Breast epithelium (tissue), 3 donors: ENCODE data around the gene FNDC11.

Experiments
- POLR2A ChIP-seq: fragments of 450-650 bp; IDR thresholded peaks from one replicate; pipeline ENCODE4 v1.6.1; 2016; ENCODE audit warnings: antibody characterized with exemption, mild to moderate bottlenecking, moderate library complexity
- POLR2AphosphoS5 ChIP-seq, 3 donors: sonication (generic); formaldehyde crosslinking; IDR thresholded peaks; one replicate each; pipeline ENCODE4 v1.6.1; 2017; ENCODE audit warnings: antibody characterized with exemption in 3 of 3
- TF ChIP-seq, protein P1 (sequence below), 3 donors: fragments of 450-650 bp; IDR thresholded peaks; one replicate each; pipeline ENCODE4 v1.5.1; 2016 to 2017; ENCODE audit warnings: antibody characterized with exemption in 3 of 3, mild to moderate bottlenecking in 3 of 3, moderate library complexity in 3 of 3

DNA sequence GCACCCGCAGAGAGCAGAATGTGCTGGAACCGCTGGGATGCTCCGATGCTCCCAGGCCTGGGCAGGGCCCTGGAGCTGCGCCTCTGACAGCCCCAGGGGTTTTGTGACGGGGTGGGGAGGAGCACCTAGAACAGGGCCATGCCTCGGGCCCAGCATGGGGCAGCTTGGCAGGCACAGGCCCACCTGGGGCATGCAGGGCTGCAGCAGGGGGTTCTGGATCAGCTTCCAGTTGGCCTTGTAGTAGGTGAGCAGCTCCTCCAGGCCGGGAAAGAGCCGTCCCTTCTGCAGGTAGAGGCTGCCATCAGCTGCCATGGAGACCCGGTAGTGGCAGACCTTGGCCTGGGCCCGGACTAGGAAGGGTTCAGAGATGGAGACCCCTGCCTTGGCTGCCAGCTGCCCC, 10.8 kb upstream of the FNDC11 start:
- TF ChIP-seq, protein P1, sequence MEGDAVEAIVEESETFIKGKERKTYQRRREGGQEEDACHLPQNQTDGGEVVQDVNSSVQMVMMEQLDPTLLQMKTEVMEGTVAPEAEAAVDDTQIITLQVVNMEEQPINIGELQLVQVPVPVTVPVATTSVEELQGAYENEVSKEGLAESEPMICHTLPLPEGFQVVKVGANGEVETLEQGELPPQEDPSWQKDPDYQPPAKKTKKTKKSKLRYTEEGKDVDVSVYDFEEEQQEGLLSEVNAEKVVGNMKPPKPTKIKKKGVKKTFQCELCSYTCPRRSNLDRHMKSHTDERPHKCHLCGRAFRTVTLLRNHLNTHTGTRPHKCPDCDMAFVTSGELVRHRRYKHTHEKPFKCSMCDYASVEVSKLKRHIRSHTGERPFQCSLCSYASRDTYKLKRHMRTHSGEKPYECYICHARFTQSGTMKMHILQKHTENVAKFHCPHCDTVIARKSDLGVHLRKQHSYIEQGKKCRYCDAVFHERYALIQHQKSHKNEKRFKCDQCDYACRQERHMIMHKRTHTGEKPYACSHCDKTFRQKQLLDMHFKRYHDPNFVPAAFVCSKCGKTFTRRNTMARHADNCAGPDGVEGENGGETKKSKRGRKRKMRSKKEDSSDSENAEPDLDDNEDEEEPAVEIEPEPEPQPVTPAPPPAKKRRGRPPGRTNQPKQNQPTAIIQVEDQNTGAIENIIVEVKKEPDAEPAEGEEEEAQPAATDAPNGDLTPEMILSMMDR (IDR thresholded peaks at IDR 0.05) = no peak
- TF ChIP-seq POLR2A = no peak
- TF ChIP-seq POLR2AphosphoS5 (IDR thresholded peaks at IDR 0.05) = no peak
